Left cardiac atrium (tissue), 4 donors: ENCODE measurements around the gene PRKAG2. TPM values are rescaled to one million over a fixed set of nuclear protein-coding genes. Genes with fewer than 3 reads are reported as not detected.
A peak's percentile ranks its signal among the peaks of the same experiment; 100 is the strongest.

Experiments
- ATAC-seq, 2 donors: fragments of 200-7000 bp; cut with Tn5 transposase; one replicate each; pipeline ENCODE4 v1.9.1; 2020; ENCODE audit warnings: mild to moderate bottlenecking in 2 of 2, moderate library complexity in 2 of 2
- DNase-seq: peaks from one replicate; pipeline ENCODE4 v3.0.0-alpha.2; 2020
- intact Hi-C, 2 donors: fragments of 100-400 bp; cut with DNase I; formaldehyde crosslinking; loops; one replicate each; pipeline versions ENCODE4 v1.14.1 to v1.15.1; 2022 to 2023
- total RNA-seq, 2 donors: library from RNA; stranded (reverse); fragmentation: NEBNext Ultra II Directional; extraction: Animal tissue kit (Norgen Biotek cat#: 25700); gene quantifications; one replicate each; pipeline ENCODE4 v1.2.1, GENCODE V29; 2021
- donor health status: DM: no; HTN: yes; CAD: no.
- donor health status: DM: no; HTN: yes; CAD: no; lungs with severe emphysema.
- donor health status: DM: yes; HTN: yes; CAD: no.
- donor health status: Dilated cardiomyopathy.

PRKAG2 gene
- total RNA-seq, 2 donors from 2014 or later = 141 to 253 TPM

- no peak for ATAC-seq
- DNase-seq = no peak
- intact Hi-C loops = loop anchor here in 1 of 2 donors (10.0 kb wide), 1 partner anchor 184 kb away; no protein-coding TSS in a partner anchor
Observed at GRCh38 chr7:151570366-151570915, 306.5 kb downstream of the PRKAG2 start.

- intact Hi-C loops = no loop called here
- ATAC-seq (no peak), DNase-seq (no peak)
Observed at GRCh38 chr7:151568956-151569940, 307.7 kb downstream of the PRKAG2 start.

- ATAC-seq (peak; percentile 66 to 82), DNase-seq (no peak)
- intact Hi-C loops = no loop called here
Observed at GRCh38 chr7:151566897-151567320, 310.0 kb downstream of the PRKAG2 start.

- DNase-seq (no peak), ATAC-seq (peak in 1 of 2 donors; percentile 73)
- intact Hi-C loops = no loop called here
Observed at GRCh38 chr7:151565541-151565940, 311.4 kb downstream of the PRKAG2 start.

GRCh38 chr7:151560243-151560642, 316.7 kb downstream of the PRKAG2 start:
- ATAC-seq = no peak
- intact Hi-C loops = no loop called here
- DNase-seq = no peak

GRCh38 chr7:151559557-151560183, 317.2 kb downstream of the PRKAG2 start:
- DNase-seq = no peak
- ATAC-seq = no peak
- intact Hi-C loops = no loop called here

GRCh38 chr7:151558575-151558974, 318.3 kb downstream of the PRKAG2 start:
- ATAC-seq (no peak), DNase-seq (no peak)
- intact Hi-C loops = no loop called here

GRCh38 chr7:151556592-151556991, 320.3 kb downstream of the PRKAG2 start:
- no peak for DNase-seq
- intact Hi-C loops = no loop called here

GRCh38 chr7:151553356-151553755, 323.6 kb downstream of the PRKAG2 start:
- DNase-seq = no peak
- peak; percentile 24 to 27 for ATAC-seq
- intact Hi-C loops = no loop called here

More at GRCh38 chr7:151556592-151556991, 320.3 kb downstream of the PRKAG2 start:
- ATAC-seq = no peak

- intact Hi-C loops = no loop called here
- no peak for DNase-seq
- peak; percentile 59 to 73 for ATAC-seq
Observed at GRCh38 chr7:151552352-151553028, 324.4 kb downstream of the PRKAG2 start.

- DNase-seq (no peak), ATAC-seq (no peak)
- intact Hi-C loops = no loop called here
Observed at GRCh38 chr7:151551820-151552219, 325.1 kb downstream of the PRKAG2 start.

GRCh38 chr7:151550656-151551286, 326.1 kb downstream of the PRKAG2 start:
- no peak for DNase-seq
- intact Hi-C loops = no loop called here
- peak in 1 of 2 donors; percentile 29 for ATAC-seq

- intact Hi-C loops = no loop called here
- ATAC-seq = no peak
- no peak for DNase-seq
Observed at GRCh38 chr7:151549644-151550043, 327.3 kb downstream of the PRKAG2 start.

- intact Hi-C loops = no loop called here
- ATAC-seq (no peak), DNase-seq (no peak)
Observed at GRCh38 chr7:151549083-151549482, 327.8 kb downstream of the PRKAG2 start.

- intact Hi-C loops = no loop called here
- ATAC-seq = no peak
- DNase-seq = no peak
Observed at GRCh38 chr7:151544183-151544582, 332.7 kb downstream of the PRKAG2 start.

GRCh38 chr7:151542606-151543130, 334.2 kb downstream of the PRKAG2 start:
- DNase-seq (no peak), ATAC-seq (no peak)
- intact Hi-C loops = no loop called here

- no peak for ATAC-seq
- intact Hi-C loops = no loop called here
Observed at GRCh38 chr7:151541709-151542499, 335.0 kb downstream of the PRKAG2 start.

GRCh38 chr7:151540146-151540545, 336.8 kb downstream of the PRKAG2 start:
- ATAC-seq (no peak), DNase-seq (no peak)
- intact Hi-C loops = no loop called here

More at GRCh38 chr7:151541709-151542499, 335.0 kb downstream of the PRKAG2 start:
- DNase-seq = no peak
